HG02763 (cell line): Measurements from ENCODE around the gene RBM12.

Source experiments
- ATAC-seq: cut with Tn5 transposase; IDR thresholded peaks from one replicate; pipeline ENCODE4 v1.9.1; 2021; ENCODE audit warnings: mild to moderate bottlenecking, moderate library complexity; ENCODE audit not compliant: unreplicated experiment

RBM12 gene

GRCh38 chr20:35626386-35627001 lies 38.2 kb downstream of the RBM12 start:
- ATAC-seq = no peak

- no peak for ATAC-seq
Observed at GRCh38 chr20:35625584-35626385, 38.9 kb downstream of the RBM12 start.

GRCh38 chr20:35621560-35621946 lies 43.1 kb downstream of the RBM12 start:
- no peak for ATAC-seq

- ATAC-seq = no peak
Observed at GRCh38 chr20:35620818-35621559, 43.7 kb downstream of the RBM12 start.

GRCh38 chr20:35619196-35620095 lies 45.3 kb downstream of the RBM12 start:
- peak; percentile 28 for ATAC-seq

- ATAC-seq = no peak
Observed at GRCh38 chr20:35618263-35619131, 46.2 kb downstream of the RBM12 start.

- ATAC-seq = no peak
Observed at GRCh38 chr20:35617397-35618262, 47.1 kb downstream of the RBM12 start.

GRCh38 chr20:35616465-35617396 lies 48.0 kb downstream of the RBM12 start:
- ATAC-seq = no peak

- peak; percentile 77 for ATAC-seq
Observed at GRCh38 chr20:35615667-35616464, 48.8 kb downstream of the RBM12 start, which contains the start of gene SPAG4. Gene SPAG4, plus strand, starts transcription at chr20:35615829. Its CDS starts 175 bp downstream, at chr20:35616004.

GRCh38 chr20:35611482-35611881 lies 53.2 kb downstream of the RBM12 start:
- no peak for ATAC-seq

GRCh38 chr20:35610833-35611427 lies 53.8 kb downstream of the RBM12 start:
- ATAC-seq = no peak

GRCh38 chr20:35607003-35607735 lies 57.5 kb downstream of the RBM12 start:
- no peak for ATAC-seq

- ATAC-seq = no peak
Observed at GRCh38 chr20:35606127-35606526, 58.6 kb downstream of the RBM12 start.

- ATAC-seq = no peak
Observed at GRCh38 chr20:35604449-35604747, 60.3 kb downstream of the RBM12 start.

- ATAC-seq = no peak
Observed at GRCh38 chr20:35603695-35604448, 60.8 kb downstream of the RBM12 start.
